Esophagus squamous epithelium (tissue), 5 donors: Measurements from ENCODE around the gene IER3. TPM values are rescaled to one million over a fixed set of nuclear protein-coding genes. Genes with fewer than 3 reads are reported as not detected.

Experiments
- DNase-seq: peaks from one replicate; lab custom pipeline; 2025; lab: John Stamatoyannopoulos, UW
- H3K27ac ChIP-seq, 4 donors: fragments of 200-600 bp; sonication (generic); one replicate each; pipeline ENCODE4 v1.5.1; 2016 to 2019; ENCODE audit warnings: mild to moderate bottlenecking in 1 of 4
- H3K27me3 ChIP-seq, 4 donors: fragments of 200-600 bp; sonication (generic); 1 replicate in 3 of 4; 2 replicates in 1 of 4; pipeline versions ENCODE4 v1.5.1 to v1.6.0; 2017 to 2021; ENCODE audit warnings: antibody characterized with exemption in 1 of 4
- H3K36me3 ChIP-seq, 3 donors: fragments of 200-600 bp; sonication (generic); one replicate each; pipeline ENCODE4 v1.5.1; 2016 to 2019
- H3K4me1 ChIP-seq, 3 donors: fragments of 200-600 bp; sonication (generic); one replicate each; pipeline ENCODE4 v1.5.1; 2017 to 2019
- H3K4me3 ChIP-seq, 4 donors: fragments of 200-600 bp; sonication (generic); 1 replicate in 3 of 4; 2 replicates in 1 of 4; pipeline ENCODE4 v1.5.1; 2016 to 2019; ENCODE audit warnings: mild to moderate bottlenecking in 2 of 4, moderate library complexity in 1 of 4
- H3K9me3 ChIP-seq, 3 donors: fragments of 200-600 bp; sonication (generic); one replicate each; pipeline ENCODE4 v1.5.1; 2016 to 2019
- CTCF ChIP-seq, 6 experiments: fragments of 450-650 bp in 4 of 6; fragments of 200-600 bp in 2 of 6; sonication (generic) in 2 of 6; IDR thresholded peaks; one replicate each; pipeline ENCODE4 v1.5.1; 2016 to 2019; ENCODE audit warnings: antibody characterized with exemption in 6 of 6, mild to moderate bottlenecking in 4 of 6, moderate library complexity in 4 of 6
- POLR2A ChIP-seq, 4 donors: fragments of 450-650 bp; IDR thresholded peaks; one replicate each; pipeline ENCODE4 v1.6.1; 2017; ENCODE audit warnings: antibody characterized with exemption in 4 of 4, mild to moderate bottlenecking in 4 of 4, moderate library complexity in 3 of 4
- WGBS, 2 donors: methylation state at CpG; one replicate each; pipeline ENCODE4 v1.1.5; 2018; 5-methylcytosine and 5-hydroxymethylcytosine counted together
- intact Hi-C: fragments of 100-400 bp; cut with DNase I; formaldehyde crosslinking; loops from one replicate; pipeline ENCODE4 v1.15.0; 2022
- total RNA-seq, 4 donors: library from RNA; depleted of rRNA; stranded (reverse); fragments of >200 nt; gene quantifications; one replicate each; pipeline ENCODE4 v1.1.0, GENCODE V29; 2016
- donor health status: DM: yes; HTN: yes; CAD: no.

IER3 gene
- total RNA-seq, 4 donors from 2014 or later, result 41.4 to 87.9 (median 66.0) TPM

- no peak for DNase-seq
- H3K4me1 ChIP-seq, result peaks cover 14 to 77% (median 33%) of the 10 kb centered on the region in 3 donors
- intact Hi-C loops, result no loop called here
Measured at GRCh38 chr6:30738532-30738931, 5.8 kb downstream of the IER3 start.

GRCh38 chr6:30735668-30736314 lies 8.6 kb downstream of the IER3 start:
- intact Hi-C loops, result no loop called here
- Histone ChIP-seq H3K27me3 (no peaks in the 10 kb centered on the region), H3K27ac (no peak overlapping the region), H3K9me3 (no peaks in the 10 kb centered on the region), H3K36me3 (peaks cover 8 to 98% (median 33%) of the 10 kb centered on the region in 3 donors), H3K4me3 (no peak overlapping the region), H3K4me1 (peaks cover 4 to 64% (median 23%) of the 10 kb centered on the region in 3 donors)
- TF ChIP-seq POLR2A (IDR thresholded peaks at IDR 0.05) (no peak), CTCF (IDR thresholded peaks at IDR 0.05) (no peak)
- WGBS, 2 donors, result 70 to 87% methylated on average over 7 of the region's 8 CpGs
- DNase-seq, result no peak

More at GRCh38 chr6:30738532-30738931, 5.8 kb downstream of the IER3 start:
- no peaks in the 10 kb centered on the region for H3K9me3 ChIP-seq
- no peaks in the 10 kb centered on the region for H3K27me3 ChIP-seq
- no peak overlapping the region for H3K4me3 ChIP-seq
- 77 to 80% methylated on average over 6 of the region's 6 CpGs for WGBS, 2 donors
- H3K36me3 ChIP-seq, result peaks cover 8 to 76% (median 33%) of the 10 kb centered on the region in 3 donors
- TF ChIP-seq POLR2A (IDR thresholded peaks at IDR 0.05), result no peak
- no peak for TF ChIP-seq CTCF (IDR thresholded peaks at IDR 0.05)
- peak overlapping the region in 1 of 4 donors; percentile 21 for H3K27ac ChIP-seq

- WGBS, 2 donors, result 88 to 91% methylated on average over 11 to 12 of the region's 12 CpGs
- intact Hi-C loops, result no loop called here
- no peak for DNase-seq
Measured at GRCh38 chr6:30732237-30732943, 12.0 kb downstream of the IER3 start.

GRCh38 chr6:30730601-30731435 lies 13.5 kb downstream of the IER3 start:
- no peaks in the 10 kb centered on the region for H3K27me3 ChIP-seq
- H3K27ac ChIP-seq, result peak overlapping the region; percentile 32 to 64 (median 54)
- DNase-seq, result no peak
- intact Hi-C loops, result no loop called here
- H3K36me3 ChIP-seq, result peaks cover 12 to 98% (median 41%) of the 10 kb centered on the region in 3 donors
- peak overlapping the region in 2 of 4 donors; percentile 13 to 44 for H3K4me3 ChIP-seq
- H3K9me3 ChIP-seq, result no peaks in the 10 kb centered on the region
- peak; percentile 48 to 93 (median 85) for TF ChIP-seq CTCF (IDR thresholded peaks at IDR 0.05)
- no peak for TF ChIP-seq POLR2A (IDR thresholded peaks at IDR 0.05)
- H3K4me1 ChIP-seq, result peaks cover 0 to 44% (median 5%) of the 10 kb centered on the region in 3 donors
- WGBS, 2 donors, result 22 to 51% methylated on average over 9 to 13 of the region's 30 CpGs

More at GRCh38 chr6:30732237-30732943, 12.0 kb downstream of the IER3 start:
- no peak overlapping the region for H3K27ac ChIP-seq
- H3K36me3 ChIP-seq, result peaks cover 15 to 98% (median 39%) of the 10 kb centered on the region in 3 donors
- no peak overlapping the region for H3K4me3 ChIP-seq
- no peaks in the 10 kb centered on the region for H3K27me3 ChIP-seq
- peaks cover 0 to 46% (median 10%) of the 10 kb centered on the region in 3 donors for H3K4me1 ChIP-seq
- H3K9me3 ChIP-seq, result no peaks in the 10 kb centered on the region
- TF ChIP-seq CTCF (IDR thresholded peaks at IDR 0.05), result no peak
- TF ChIP-seq POLR2A (IDR thresholded peaks at IDR 0.05), result no peak
